22Rv1 (cell line): Measurements from ENCODE around the gene NOL4L.

ENCODE experiments used
- H3K27ac ChIP-seq: fragments of 450-650 bp; 2 replicates; pipeline ENCODE4 v1.5.1; 2017
- CTCF ChIP-seq: fragments of 450-650 bp; IDR thresholded peaks from 2 replicates; pipeline ENCODE4 v1.5.1; 2017; ENCODE audit warnings: mild to moderate bottlenecking
- ZFX ChIP-seq: fragments of 450-650 bp; IDR thresholded peaks from 2 replicates; pipeline ENCODE4 v1.6.1; 2017; ENCODE audit warnings: antibody characterized with exemption, borderline replicate concordance

NOL4L gene

DNA sequence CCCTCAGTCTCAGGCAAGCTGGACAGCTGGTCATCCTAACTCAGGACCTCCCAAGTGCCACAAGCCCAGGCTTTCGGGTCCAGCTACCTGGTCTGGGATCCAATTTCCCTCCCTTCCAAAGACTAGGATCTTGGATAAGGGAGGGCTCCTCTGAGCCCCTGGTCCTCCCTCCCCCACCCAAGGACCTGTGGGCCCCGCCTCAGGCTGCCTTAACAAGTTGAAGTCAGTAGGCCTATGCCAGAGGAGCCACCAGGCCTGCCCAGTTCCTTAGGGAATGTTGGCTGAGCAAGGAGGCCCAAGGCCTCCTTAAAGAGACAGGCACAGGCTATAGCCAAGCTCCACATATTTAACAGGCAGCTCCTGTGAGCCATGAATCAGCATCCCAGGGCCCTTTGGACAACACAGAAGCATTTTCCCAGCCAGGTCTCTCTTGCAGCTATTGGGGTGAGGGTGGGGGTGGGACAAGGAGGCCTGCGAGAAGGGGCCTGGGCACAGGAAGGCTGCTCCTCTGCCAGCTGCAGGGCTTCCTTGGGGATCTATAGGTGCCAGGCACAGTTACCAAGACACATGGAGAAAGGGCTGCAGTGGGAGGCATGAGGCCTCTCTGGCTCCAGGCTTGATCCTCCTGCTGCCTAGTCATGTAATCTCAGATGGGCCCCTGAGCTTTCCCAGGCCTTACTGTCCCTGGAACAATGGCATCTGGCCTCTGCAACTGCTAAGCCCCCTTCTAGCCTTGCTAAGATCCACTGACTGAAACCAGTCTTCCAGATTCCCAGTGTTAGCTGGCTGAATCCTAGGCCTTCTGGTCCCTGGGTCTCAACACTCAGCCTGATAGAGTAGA lies 27.4 kb upstream of the NOL4L start:
- no peak overlapping the region for H3K27ac ChIP-seq
- no peak for TF ChIP-seq ZFX
- no peak for TF ChIP-seq CTCF

DNA sequence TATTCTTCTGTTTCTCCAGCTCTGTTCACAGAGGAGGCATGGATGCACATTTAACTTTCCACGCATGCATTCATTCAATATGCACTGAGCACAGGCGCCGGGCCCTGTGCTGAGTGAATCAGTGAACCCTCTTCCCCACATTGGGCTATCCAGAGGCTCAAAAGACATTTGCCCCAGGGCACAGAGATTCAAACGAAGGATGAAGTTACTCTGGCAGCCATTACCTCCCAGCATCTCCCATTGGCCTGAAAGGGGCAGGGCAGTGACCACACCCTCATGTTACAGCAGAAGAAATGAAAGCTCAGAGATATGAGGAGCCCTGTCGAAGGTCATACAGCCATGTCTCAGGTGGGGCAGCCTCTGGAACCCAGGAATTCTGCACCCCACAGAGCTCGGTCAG lies 26.7 kb upstream of the NOL4L start:
- no peak overlapping the region for H3K27ac ChIP-seq
- TF ChIP-seq ZFX: no peak
- TF ChIP-seq CTCF: no peak

- no peak overlapping the region for H3K27ac ChIP-seq
- TF ChIP-seq ZFX (no peak), CTCF (no peak)
These were observed 26.2 kb upstream of the NOL4L start for GRCh38 chr20:32611286-32611685.

- no peak overlapping the region for H3K27ac ChIP-seq
These were observed 25.5 kb upstream of the NOL4L start for GRCh38 chr20:32610472-32611218.

GRCh38 chr20:32609993-32610392 lies 24.9 kb upstream of the NOL4L start:
- no peak overlapping the region for H3K27ac ChIP-seq
- TF ChIP-seq CTCF (no peak), ZFX (no peak)

More at GRCh38 chr20:32610472-32611218, 25.5 kb upstream of the NOL4L start:
- no peak for TF ChIP-seq CTCF
- no peak for TF ChIP-seq ZFX

DNA sequence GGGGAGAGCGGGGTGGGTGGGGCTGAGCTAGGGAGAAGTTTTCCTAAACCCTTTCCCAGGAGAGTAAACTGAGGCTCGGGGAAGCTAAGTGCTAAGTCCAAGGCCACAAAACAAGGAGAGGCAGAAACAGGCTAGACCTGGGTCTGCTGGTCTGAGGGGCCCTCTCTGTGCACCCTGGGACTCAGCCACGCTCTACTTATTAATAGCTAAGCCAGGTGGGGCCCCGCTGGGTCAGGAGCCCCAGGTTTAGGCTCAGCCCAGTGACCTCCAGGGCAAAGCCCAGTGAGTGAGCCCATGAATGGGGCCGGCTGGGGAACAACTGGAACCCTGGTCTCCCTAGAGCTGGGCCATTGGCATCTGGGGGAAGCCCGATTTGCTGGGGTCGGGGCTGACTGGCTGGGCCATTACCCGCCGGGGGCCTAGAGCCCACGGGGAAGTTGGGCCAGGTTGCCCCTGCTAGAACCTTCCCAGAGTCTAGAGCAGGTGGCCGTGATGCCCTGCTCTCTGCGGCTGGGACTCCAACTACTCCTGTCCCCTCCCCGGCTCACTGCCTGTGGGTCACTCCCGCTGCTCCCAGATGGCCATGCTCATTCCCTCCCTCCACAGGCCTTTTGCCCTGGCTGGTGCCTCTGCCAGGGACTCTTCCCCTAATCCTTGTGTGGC lies 24.1 kb upstream of the NOL4L start:
- TF ChIP-seq ZFX (no peak), CTCF (no peak)
- no peak overlapping the region for H3K27ac ChIP-seq

- no peak for TF ChIP-seq CTCF
- TF ChIP-seq ZFX: no peak
- no peak overlapping the region for H3K27ac ChIP-seq
These were observed 23.5 kb upstream of the NOL4L start for GRCh38 chr20:32608664-32609015.
